K562 (cell line): ENCODE data around the gene ASMTL. TPM values are rescaled to one million over a fixed set of nuclear protein-coding genes. Genes with fewer than 3 reads are reported as not detected.

Source experiments
- ATAC-seq: fragments of 200-7000 bp; cut with Tn5 transposase; 3 replicates; pipeline ENCODE4 v1.9.1; 2020; ENCODE audit warnings: moderate library complexity
- BruUV-seq: library from RNA; stranded (reverse); fragments of 400-500 nt; replicated peaks from 2 replicates; lab custom pipeline; 2021; lab: Mats Ljungman, UMichigan
- CTCF ChIA-PET: fragments of 300-600 bp; formaldehyde crosslinking; extraction: SDS; loops from one replicate; lab custom pipeline; 2021; ENCODE audit warnings: low intra/inter-chr PET ratio; lab: Yijun Ruan, JAX
- POLR2A ChIA-PET: fragments of 300-600, 350-650 bp; sonication (Branson Sonifier 250); formaldehyde crosslinking; extraction: SDS; loops from one replicate; lab custom pipeline; 2021; ENCODE audit warnings: antibody characterized with exemption, inconsistent platforms; lab: Yijun Ruan, JAX
- DNase-seq, 4 experiments: peaks; one replicate each; pipeline versions ENCODE4 v3.0.0 to v3.0.0-alpha.2; 2011 to 2018; ENCODE audit warnings: low spot score in 3 of 4, mixed read lengths in 3 of 4; ENCODE audit errors: extremely low read depth in 1 of 4
- FAIRE-seq: peaks from 2 replicates; lab custom pipeline; 2011; peaks lifted over from hg19 to GRCh38; lab: Jason Lieb, UNC
- H2AFZ ChIP-seq: 2 replicates; pipeline ENCODE4 v1.6.0; 2011; ENCODE audit warnings: low read depth, low read length, control low read depth, inconsistent platforms
- H3K27ac ChIP-seq: fragments of 200-600 bp; 3 replicates; pipeline ENCODE4 v1.8.0; 2011; ENCODE audit warnings: low read depth, mild to moderate bottlenecking, control low read depth, inconsistent platforms, low read length, moderate library complexity, mixed read lengths; ENCODE audit errors: extremely low read depth
- H3K27me3 ChIP-seq, 2 experiments: fragments of 300-600 bp in 1 of 2; 2 replicates in 1 of 2; 3 replicates in 1 of 2; pipeline versions ENCODE4 v1.6.0 to v1.8.0; 2011; ENCODE audit warnings: inconsistent platforms in 2 of 2, low read length in 2 of 2, mild to moderate bottlenecking in 1 of 2, mixed read lengths in 1 of 2, moderate library complexity in 1 of 2; ENCODE audit not compliant: control insufficient read depth in 2 of 2, insufficient read depth in 2 of 2
- H3K36me3 ChIP-seq: fragments of 300-600 bp; 3 replicates; pipeline ENCODE4 v1.8.0; 2011; ENCODE audit warnings: mild to moderate bottlenecking, low read length, inconsistent platforms; ENCODE audit not compliant: control insufficient read depth, insufficient read depth
- H3K4me1 ChIP-seq, 2 experiments: fragments of 200-600 bp in 1 of 2; replicated peaks in 1 of 2; 2 replicates in 1 of 2; 3 replicates in 1 of 2; pipeline versions ENCODE4 v1.5.1 to v1.8.0; 2011; ENCODE audit warnings: inconsistent platforms in 2 of 2, low read length in 2 of 2, mild to moderate bottlenecking in 1 of 2, mixed read lengths in 1 of 2, moderate library complexity in 1 of 2; ENCODE audit not compliant: control insufficient read depth in 2 of 2, insufficient read depth in 2 of 2
- H3K4me2 ChIP-seq: 2 replicates; pipeline ENCODE4 v1.6.1; 2011; ENCODE audit warnings: low read length, control low read depth, inconsistent platforms, mixed read lengths; ENCODE audit not compliant: insufficient read depth
- H3K4me3 ChIP-seq: fragments of 200-600 bp; sonication (generic), shearing (Covaris generic); 2 replicates; pipeline ENCODE4 v1.5.1; 2016; ENCODE audit warnings: control low read depth, inconsistent platforms
- H3K79me2 ChIP-seq: fragments of 200-600 bp; 3 replicates; pipeline ENCODE4 v1.8.0; 2011; ENCODE audit warnings: low read length, inconsistent platforms; ENCODE audit not compliant: control insufficient read depth, insufficient read depth
- H3K9ac ChIP-seq, 2 experiments: 2 replicates each; pipeline versions ENCODE4 v1.6.0 to v1.6.1; 2011; ENCODE audit warnings: low read depth in 2 of 2, low read length in 2 of 2, control low read depth in 1 of 2, inconsistent platforms in 1 of 2, mild to moderate bottlenecking in 1 of 2, mixed read lengths in 1 of 2; ENCODE audit not compliant: insufficient read depth in 1 of 2
- H3K9me1 ChIP-seq: one replicate; pipeline ENCODE4 v1.6.0; 2011; ENCODE audit warnings: inconsistent platforms, mild to moderate bottlenecking, low read length, moderate library complexity; ENCODE audit not compliant: control insufficient read depth, insufficient read depth
- H3K9me3 ChIP-seq: replicated peaks from 2 replicates; pipeline ENCODE4 v1.5.1; 2011; ENCODE audit warnings: low read depth, low read length, inconsistent platforms; ENCODE audit not compliant: control insufficient read depth, insufficient read depth
- H4K20me1 ChIP-seq: replicated peaks from 2 replicates; pipeline ENCODE4 v1.6.1; 2011; ENCODE audit warnings: low read length, inconsistent platforms, mixed read lengths; ENCODE audit not compliant: control insufficient read depth, insufficient read depth
- FOS ChIP-seq: IDR thresholded peaks from 3 replicates; pipeline ENCODE4 v1.6.1; 2011; ENCODE audit not compliant: insufficient read length; ENCODE audit errors: extremely low read depth
- MCM5 ChIP-seq: fragments of 450-650 bp; IDR thresholded peaks from 2 replicates; pipeline ENCODE4 v1.6.1; 2016; ENCODE audit warnings: low read depth
- POLR2G ChIP-seq: fragments of 200-400 bp; formaldehyde crosslinking; IDR thresholded peaks from 2 replicates; pipeline ENCODE4 v1.6.1; 2017; ENCODE audit warnings: low read depth, mild to moderate bottlenecking, antibody characterized with exemption, low read length, moderate library complexity
- RBFOX2 ChIP-seq: fragments of 200-400 bp; formaldehyde crosslinking; IDR thresholded peaks from 2 replicates; pipeline ENCODE4 v1.6.1; 2017; ENCODE audit warnings: low read depth, mild to moderate bottlenecking, low read length, moderate library complexity
- ZNF316 ChIP-seq: fragments of 450-650 bp; IDR thresholded peaks from 2 replicates; pipeline ENCODE4 v1.6.1; 2016
- WGBS: fragments of 100-300 bp; shearing (Covaris generic); methylation state at CpG from one replicate; pipeline ENCODE4 v1.1.6; 2016; ENCODE audit warnings: low coverage, mixed read lengths; ENCODE audit not compliant: insufficient coverage; ENCODE audit errors: missing lambda C conversion rate; 5-methylcytosine and 5-hydroxymethylcytosine counted together
- in situ Hi-C: fragments of 300-500 bp; cut with MboI; formaldehyde crosslinking; loops from 4 replicates; pipeline ENCODE4 v1.15.0; 2018; ENCODE audit warnings: inconsistent platforms, mixed read lengths
- intact Hi-C: fragments of 100-400 bp; cut with micrococcal nuclease; formaldehyde crosslinking; loops from 2 replicates; pipeline ENCODE4 v1.14.2; 2022
- polyA plus RNA-seq, 8 experiments: library from polyadenylated mRNA; depleted of rRNA in 4 of 8; stranded (reverse) in 5 of 8; unstranded in 3 of 8; fragments of >200 nt; fragmentation: Nextera tagmentation in 2 of 8; fragmentation: Illumina TruSeq in 1 of 8; extraction: Ambion mirVana in 2 of 8; extraction: Trizol in 1 of 8; gene quantifications; 2 replicates each; pipeline versions ENCODE4 v1.2.1 to v1.2.3, GENCODE V29; 2011 to 2014; ENCODE audit warnings: inconsistent platforms in 1 of 8, missing spikeins in 1 of 8
- total RNA-seq, 7 experiments: library from RNA; depleted of rRNA in 6 of 7; stranded (reverse); fragments of >200 nt in 6 of 7; fragmentation: Illumina TruSeq in 2 of 7; extraction: Trizol in 2 of 7; gene quantifications; 2 replicates each; pipeline versions ENCODE4 v1.2.1 to v1.2.3, GENCODE V29; 2011 to 2021; ENCODE audit warnings: low replicate concordance in 1 of 7

ASMTL gene
- total and polyA plus RNA-seq, 9 of the 15 experiments (the other 6 are each of a cell fraction or from before 2014, with no cell fraction given), result 0.56 to 20.6 (median 7.6) TPM

DNA sequence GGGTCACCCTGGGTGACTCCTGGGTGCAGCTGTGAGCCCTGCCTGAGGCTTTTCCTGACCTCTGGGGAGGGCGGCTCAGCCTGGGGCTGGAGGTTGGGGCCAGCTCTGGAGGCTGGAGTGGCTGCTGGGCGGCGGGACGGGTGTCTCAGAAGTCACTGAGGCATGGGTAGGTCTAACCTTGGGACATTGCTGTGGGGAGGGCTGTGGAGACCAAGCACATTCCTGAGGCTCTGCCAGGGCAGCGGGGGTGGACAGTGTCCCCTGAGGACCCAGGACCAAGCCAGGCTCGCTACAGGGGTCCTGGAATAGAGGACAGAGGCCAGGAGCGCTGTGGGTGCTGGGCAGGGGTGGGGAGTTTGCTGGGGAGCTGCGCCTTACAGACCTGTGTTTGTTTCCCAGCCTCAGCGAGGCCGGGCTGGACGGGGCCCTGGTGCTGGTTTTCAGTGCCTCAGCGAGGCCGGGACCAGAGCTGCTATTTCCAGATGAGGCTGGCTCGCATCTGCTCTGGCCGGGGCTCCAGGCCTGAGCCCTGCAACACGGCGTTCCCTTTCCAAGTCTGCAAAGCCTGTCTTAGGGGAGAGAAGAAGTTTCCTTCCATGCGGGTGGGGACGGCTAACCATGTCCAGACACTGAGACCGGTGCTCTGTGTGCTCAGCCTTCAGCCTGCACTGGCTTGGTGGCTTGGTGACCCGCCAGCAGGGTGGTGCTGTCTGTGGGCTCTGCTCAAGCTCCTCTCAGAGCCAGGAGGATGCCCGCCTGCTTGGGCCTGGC lies 57.8 kb downstream of the ASMTL start:
- H3K4me1 ChIP-seq, result peaks cover 0 to 35% of the 10 kb centered on the region in 2 experiments; a peak in 3 of 5 replicates
- ChIA-PET POLR2A (no interaction called here), CTCF (no interaction called here)
- H3K4me3 ChIP-seq, result no peak overlapping the region; the same call in 1 of the 2 replicates
- intact Hi-C loops, result no loop called here
- H3K79me2 ChIP-seq, result peaks cover 34% of the 10 kb centered on the region
- H2AFZ ChIP-seq, result no peak overlapping the region
- peaks cover 13% of the 10 kb centered on the region for H4K20me1 ChIP-seq
- BruUV-seq, result no TSS peak
- in situ Hi-C loops, result no loop called here
- FAIRE-seq, result no peak
- DNase-seq, result peak in 1 of 4 experiments; percentile 32
- no peak for ATAC-seq
- H3K36me3 ChIP-seq, result peaks cover 15% of the 10 kb centered on the region; the same call in 1 of the 3 replicates
- peak overlapping the region; percentile 72; the same call in 1 of the 2 replicates for H3K4me2 ChIP-seq
- no peaks in the 10 kb centered on the region for H3K9me3 ChIP-seq
- WGBS, result 55% methylated on average over 8 of the region's 22 CpGs
- no peaks in the 10 kb centered on the region for H3K27me3 ChIP-seq
- H3K9ac ChIP-seq, result peak overlapping the region; percentile 38 to 86
- H3K27ac ChIP-seq, result peak overlapping the region; percentile 43; the same call in 1 of the 3 replicates
- no peaks in the 10 kb centered on the region for H3K9me1 ChIP-seq
- TF ChIP-seq MCM5, result no peak
- TF ChIP-seq ZNF316, result no peak
- TF ChIP-seq POLR2G, result 0 out of 2 replicates have a peak, but pooled peaks have one; percentile 28
- TF ChIP-seq RBFOX2, result peak; percentile 58
- no peak for TF ChIP-seq FOS
